ENCODE measurements around the gene LRSAM1.
A peak's percentile ranks its signal among the peaks of the same experiment; 100 is the strongest.

DNA sequence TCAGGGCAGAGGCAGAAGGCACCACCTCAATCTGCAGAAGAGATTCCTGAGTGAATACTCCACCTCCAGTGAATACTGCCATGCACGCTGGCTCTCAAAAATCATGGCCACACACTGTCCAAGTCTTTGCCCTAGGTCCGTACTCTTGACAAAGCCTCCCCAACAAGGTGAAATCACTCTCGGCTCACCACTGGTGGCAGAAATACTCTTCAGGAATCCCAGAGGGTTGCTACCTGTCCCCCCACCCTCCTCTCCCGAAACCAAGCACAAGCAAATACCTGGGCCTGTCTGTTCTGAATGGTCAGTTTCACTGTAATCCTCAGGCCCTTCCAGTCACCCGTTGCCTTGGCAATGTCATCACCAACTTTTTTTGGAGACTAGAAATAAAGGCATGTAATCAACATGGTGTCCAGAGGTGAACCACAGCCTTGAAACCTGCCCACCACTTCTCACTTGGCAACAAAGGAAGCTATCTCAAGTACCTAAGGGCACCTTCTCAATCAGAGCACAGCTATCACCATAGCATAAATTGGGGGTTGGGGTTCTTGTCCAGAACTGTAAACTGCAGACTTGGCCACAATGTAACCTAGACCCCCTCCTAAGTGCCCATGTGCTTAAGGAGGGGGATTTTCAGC is 1.9 kb upstream of the LRSAM1 start:
- TF ChIP-seq POLR2AphosphoS5 (IDR thresholded peaks at IDR 0.05; ENCODE audit: low read depth, low read length) (no peak), POLR2A (IDR thresholded peaks at IDR 0.05; ENCODE audit: low read depth, low read length) (peak; percentile 59; the same call in 1 of the 2 replicates)

All from GM12891 (cell line).